ENCODE data around the gene HNMT. TPM values are rescaled to one million over a fixed set of nuclear protein-coding genes. Genes with fewer than 3 reads are reported as not detected.

HNMT gene
- total and polyA plus RNA-seq, 2 of the 13 experiments (the other 11 are each of a cell fraction or from before 2014, with no cell fraction given), result 279 to 309 TPM

GRCh38 chr2:137964066-137964858 lies at the start of gene HNMT (continued):
- TF ChIP-seq ZNF800 (CRISPR knock-in tag; IDR thresholded peaks at IDR 0.05), result no peak
- peak; percentile 77; the same call in 1 of the 2 replicates for TF ChIP-seq KLF11 (CRISPR knock-in tag; IDR thresholded peaks at IDR 0.05)
- no peak for TF ChIP-seq YEATS2 (CRISPR knock-in tag; IDR thresholded peaks at IDR 0.05; ENCODE audit: borderline replicate concordance)
- peak; percentile 65; the same call in 1 of the 2 replicates for TF ChIP-seq ZBTB2 (CRISPR knock-in tag; IDR thresholded peaks at IDR 0.05; ENCODE audit: low read depth)
- TF ChIP-seq ZNF639 (CRISPR knock-in tag; conservative IDR thresholded peaks at IDR 0.05), result peak; percentile 35; the same call in 1 of the 2 replicates
- TF ChIP-seq GMEB2 (CRISPR knock-in tag; IDR thresholded peaks at IDR 0.05; ENCODE audit: low read depth), result no peak
- peak; percentile 42; the same call in 1 of the 2 replicates for TF ChIP-seq ZSCAN9 (CRISPR knock-in tag; IDR thresholded peaks at IDR 0.05; ENCODE audit: borderline replicate concordance)
- TF ChIP-seq DR1 (CRISPR knock-in tag; IDR thresholded peaks at IDR 0.05), result peak; percentile 73
- no peak for TF ChIP-seq ZNF777 (CRISPR knock-in tag; IDR thresholded peaks at IDR 0.05)
- TF ChIP-seq ZNF766 (CRISPR knock-in tag; IDR thresholded peaks at IDR 0.05; ENCODE audit: borderline replicate concordance), result peak; percentile 95; the same call in 1 of the 2 replicates
- no peak for TF ChIP-seq NFE2 (CRISPR knock-in tag; IDR thresholded peaks at IDR 0.05)
- TF ChIP-seq PHB2 (IDR thresholded peaks at IDR 0.05; ENCODE audit: partially characterized antibody), result no peak
- peak; percentile 76; the same call in 1 of the 2 replicates for TF ChIP-seq ZNF615 (CRISPR knock-in tag; IDR thresholded peaks at IDR 0.05; ENCODE audit: borderline replicate concordance)
- no peak for TF ChIP-seq ARNT (IDR thresholded peaks at IDR 0.05)
- TF ChIP-seq YY1 (IDR thresholded peaks at IDR 0.05; ENCODE audit: insufficient read depth, insufficient replicate concordance, low read depth, low read length), result peak; percentile 85
- peak; percentile 80; the same call in 1 of the 2 replicates for TF ChIP-seq MBNL3 (CRISPR knock-in tag; conservative IDR thresholded peaks at IDR 0.05)
- TF ChIP-seq EED (CRISPR knock-in tag; IDR thresholded peaks at IDR 0.05), result no peak; the same call in 1 of the 2 replicates
- TF ChIP-seq XRCC5 (optimal IDR thresholded peaks at IDR 0.05; ENCODE audit: low read length), result peak; percentile 74
- TF ChIP-seq ZBTB10 (CRISPR knock-in tag; IDR thresholded peaks at IDR 0.05; ENCODE audit: borderline replicate concordance), result peak; percentile 32; the same call in 1 of the 2 replicates

All from HepG2 (cell line).